ENCODE results near the gene MCFD2.

DNA sequence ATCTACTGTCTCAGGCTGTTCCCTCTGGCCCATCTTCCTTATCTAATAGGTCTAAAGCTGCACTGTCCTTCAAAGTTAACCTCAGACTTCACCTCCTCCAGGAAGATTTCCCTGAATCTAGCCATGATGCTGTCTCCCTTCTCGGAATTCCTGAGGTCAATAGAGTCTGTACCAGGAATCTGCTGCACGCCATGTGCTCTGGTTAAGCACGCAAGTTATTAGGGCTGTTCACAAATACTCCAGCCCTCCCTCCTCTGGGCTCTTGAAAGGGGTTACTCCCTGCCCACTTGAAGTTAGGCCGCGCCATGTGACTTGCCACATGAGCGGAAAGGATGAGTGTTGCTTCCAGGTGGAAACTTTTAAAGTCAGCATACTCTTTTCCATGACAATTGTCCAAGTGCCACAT lies 43.6 kb downstream of the MCFD2 start:
- TF ChIP-seq POLR2A (IDR thresholded peaks at IDR 0.05; ENCODE audit: low read length): no peak
- TF ChIP-seq GATA1 (IDR thresholded peaks at IDR 0.05; ENCODE audit: low read depth, low read length): no peak
